ENCODE results near the gene ZNF365. TPM values are rescaled to one million over a fixed set of nuclear protein-coding genes. Genes with fewer than 3 reads are reported as not detected.
A peak's percentile ranks its signal among the peaks of the same experiment; 100 is the strongest.
"Not testable (repeated sequence)": the region's sequence is repeated elsewhere in the genome, so short reads cannot be mapped to it uniquely, and the experiment has no call there.

The ZNF365 gene
- total RNA-seq, 1 donor from 2014 or later: 5.2 TPM

DNA sequence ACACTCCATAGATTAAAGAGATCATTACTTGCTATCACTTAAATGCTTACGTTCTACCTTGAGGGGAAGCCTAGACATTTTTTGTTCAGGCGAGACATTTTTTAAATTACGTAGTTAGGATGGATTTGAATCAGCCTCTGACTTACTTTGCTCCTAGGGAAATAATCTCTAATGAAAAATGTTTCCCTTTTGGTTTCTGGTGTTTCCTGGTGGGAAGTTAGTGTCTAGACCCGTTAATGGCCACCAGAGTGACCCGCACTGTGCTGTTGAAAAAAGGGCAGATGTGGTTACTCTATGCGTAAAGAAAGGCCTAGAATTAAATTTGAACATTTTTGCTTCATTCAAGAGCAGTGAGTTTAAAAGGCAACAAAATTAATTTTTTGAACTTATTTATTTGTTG is 3.8 kb downstream of the ZNF365 start:
- no peak for ATAC-seq

DNA sequence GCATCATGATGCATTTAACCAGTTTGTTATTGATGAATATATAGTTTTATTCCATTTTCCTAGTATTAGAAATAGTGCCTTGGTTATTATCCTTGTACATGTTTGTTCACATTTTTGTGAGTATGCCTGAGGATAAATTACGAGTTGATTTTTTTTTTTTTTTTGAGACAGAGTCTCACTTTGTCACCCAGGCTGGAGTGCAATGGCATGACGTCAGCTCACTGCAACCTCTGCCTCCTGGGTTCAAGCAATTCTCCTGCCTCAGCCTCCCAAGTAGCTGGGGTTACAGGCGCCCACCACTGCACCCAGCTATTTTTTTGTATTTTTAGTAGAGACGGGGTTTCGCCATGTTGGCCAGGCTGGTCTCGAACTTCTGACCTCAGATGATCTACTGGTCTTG is 4.7 kb downstream of the ZNF365 start:
- not testable (repeated sequence) for ATAC-seq

- no peak for ATAC-seq
Observed at GRCh38 chr10:62379394-62379793, 5.2 kb downstream of the ZNF365 start.

GRCh38 chr10:62380016-62380415 is 5.8 kb downstream of the ZNF365 start:
- ATAC-seq: peak; percentile 54

DNA sequence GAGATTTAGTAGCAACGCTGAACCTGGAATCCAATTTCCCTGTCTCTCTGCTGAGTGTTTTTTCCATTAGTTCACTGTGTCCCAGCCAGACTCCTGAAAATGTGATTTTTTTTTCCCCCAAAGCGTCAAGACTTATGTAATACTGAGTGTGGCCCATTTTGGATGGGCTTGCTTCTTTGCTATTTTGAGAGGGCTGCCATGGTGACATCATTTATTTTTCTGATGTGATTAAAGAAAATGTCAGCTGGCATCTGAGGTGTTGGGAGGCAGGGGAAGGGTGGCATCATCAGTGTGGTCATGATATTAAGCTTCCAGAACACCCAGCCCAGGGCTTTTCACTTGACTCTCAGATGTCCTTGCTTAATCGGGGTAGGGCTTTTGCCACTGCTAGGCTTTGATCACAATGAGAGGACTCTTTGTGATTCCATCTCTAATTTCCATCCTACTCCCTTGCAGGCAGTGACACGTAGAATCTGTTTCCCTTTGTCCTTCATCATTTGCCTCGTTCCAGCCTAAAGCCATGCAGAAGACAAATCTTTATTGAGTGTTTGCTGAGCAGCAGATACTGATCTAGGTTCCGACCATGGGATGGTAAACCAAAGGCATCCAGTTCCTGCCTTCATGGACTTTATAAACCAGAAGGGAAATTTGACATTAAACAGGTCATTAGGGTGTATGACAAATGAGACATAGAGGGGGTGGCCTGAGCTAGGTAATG is 7.4 kb downstream of the ZNF365 start:
- ATAC-seq: no peak

DNA sequence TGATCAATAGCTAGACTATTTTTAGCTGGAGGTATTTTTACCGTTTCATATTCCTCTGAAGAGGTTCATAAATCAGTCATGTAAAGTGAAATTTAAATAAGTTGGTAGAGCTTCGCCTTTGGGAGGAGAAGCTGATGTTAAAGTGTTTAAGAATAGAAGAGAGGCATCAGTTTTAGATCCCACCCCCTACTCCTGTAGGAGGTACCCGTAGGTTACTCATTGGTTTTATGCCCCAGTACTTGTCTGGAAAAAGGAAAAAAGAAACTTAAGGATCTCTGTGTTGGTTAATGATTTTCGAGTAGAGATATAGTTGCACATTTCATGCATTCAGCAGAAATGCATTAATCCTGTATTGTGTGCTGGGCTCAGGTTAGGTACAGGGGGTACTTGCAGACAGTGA is 8.7 kb downstream of the ZNF365 start:
- ATAC-seq: no peak

DNA sequence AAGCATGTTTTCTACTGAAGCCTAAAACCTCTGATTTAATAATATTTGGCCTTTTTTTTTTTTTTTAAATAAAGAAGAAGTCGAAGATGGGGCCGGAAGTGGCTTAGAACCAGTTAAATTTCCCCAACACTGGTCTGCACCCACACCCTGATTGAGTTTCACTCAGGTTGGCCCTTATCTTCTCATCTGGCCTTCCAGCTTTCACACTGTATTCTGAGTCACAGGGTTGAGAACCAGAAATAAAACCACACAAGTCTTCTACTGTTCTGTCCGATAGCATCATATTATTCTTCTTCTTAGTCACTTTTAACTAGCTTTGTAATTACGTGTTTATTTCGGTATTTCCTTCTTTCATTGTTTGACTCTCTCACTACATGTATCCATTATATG is 9.9 kb downstream of the ZNF365 start:
- ATAC-seq: no peak

GRCh38 chr10:62384447-62385081 is 10.4 kb downstream of the ZNF365 start:
- ATAC-seq: no peak

GRCh38 chr10:62386356-62387320 is 12.5 kb downstream of the ZNF365 start:
- no peak for ATAC-seq

GRCh38 chr10:62388328-62388727 is 14.2 kb downstream of the ZNF365 start:
- ATAC-seq: no peak

GRCh38 chr10:62390497-62391176 is 16.5 kb downstream of the ZNF365 start:
- no peak for ATAC-seq

DNA sequence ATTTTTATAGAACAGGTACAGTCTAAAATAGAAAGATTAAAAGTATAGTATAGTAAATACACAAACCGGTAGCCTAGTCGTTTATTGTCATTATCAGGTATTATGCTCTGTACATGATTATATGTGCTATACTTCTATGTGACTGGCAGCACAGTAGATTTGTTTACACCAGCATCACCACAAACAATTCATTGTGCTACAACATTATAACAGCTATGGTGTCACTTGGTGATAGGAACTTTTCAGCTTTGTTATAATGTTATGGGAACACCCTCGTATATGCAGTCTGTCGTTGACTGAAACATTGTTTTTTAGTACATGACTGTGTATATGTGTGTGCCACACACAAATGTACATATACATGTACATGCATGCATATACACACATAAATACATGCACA is 19.1 kb downstream of the ZNF365 start:
- no peak for ATAC-seq

DNA sequence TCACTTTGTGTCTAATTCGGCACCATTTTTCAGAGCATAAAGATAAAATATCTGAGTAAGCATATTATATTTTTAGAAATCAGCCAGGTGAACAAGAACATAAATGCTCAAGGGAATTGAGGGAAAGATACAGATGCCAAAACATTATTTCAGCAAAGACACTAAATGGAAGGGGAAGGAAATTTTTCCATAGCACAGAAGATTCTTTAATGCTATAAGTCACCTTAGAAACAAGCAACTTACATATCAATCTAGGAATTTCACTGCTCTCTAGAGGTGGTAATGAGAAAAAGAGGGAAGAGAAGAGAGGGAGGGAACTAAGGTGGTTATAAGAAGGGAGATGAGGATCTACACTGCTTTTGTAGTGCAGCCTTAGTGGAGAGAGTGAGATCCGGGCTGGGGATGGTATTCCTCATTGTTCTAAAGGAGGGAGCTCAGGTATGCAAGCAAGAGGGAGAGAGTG is 20.4 kb downstream of the ZNF365 start:
- no peak for ATAC-seq

DNA sequence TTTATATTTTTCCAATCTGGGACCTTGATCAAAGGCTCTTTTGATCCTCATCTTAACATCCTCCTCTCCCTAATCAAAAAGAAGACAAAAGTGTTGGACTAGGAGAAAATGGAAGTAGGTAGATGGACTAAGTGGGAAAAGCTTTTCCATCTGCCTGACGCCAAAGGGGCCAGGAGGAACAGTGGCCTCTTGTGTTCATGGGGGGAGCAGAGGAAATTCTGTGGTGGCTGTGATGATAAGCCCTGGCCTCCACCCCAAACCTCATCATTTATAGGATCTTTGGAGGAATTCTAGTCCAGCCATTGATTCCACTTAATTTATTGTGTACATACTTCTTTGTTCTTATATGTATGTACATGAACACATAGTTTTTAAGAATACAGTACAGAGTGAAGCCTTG is 21.7 kb downstream of the ZNF365 start:
- ATAC-seq: no peak

GRCh38 chr10:62396864-62397263 is 22.7 kb downstream of the ZNF365 start:
- ATAC-seq: no peak

- ATAC-seq: no peak
Observed at GRCh38 chr10:62399211-62399610, 25.0 kb downstream of the ZNF365 start.

DNA sequence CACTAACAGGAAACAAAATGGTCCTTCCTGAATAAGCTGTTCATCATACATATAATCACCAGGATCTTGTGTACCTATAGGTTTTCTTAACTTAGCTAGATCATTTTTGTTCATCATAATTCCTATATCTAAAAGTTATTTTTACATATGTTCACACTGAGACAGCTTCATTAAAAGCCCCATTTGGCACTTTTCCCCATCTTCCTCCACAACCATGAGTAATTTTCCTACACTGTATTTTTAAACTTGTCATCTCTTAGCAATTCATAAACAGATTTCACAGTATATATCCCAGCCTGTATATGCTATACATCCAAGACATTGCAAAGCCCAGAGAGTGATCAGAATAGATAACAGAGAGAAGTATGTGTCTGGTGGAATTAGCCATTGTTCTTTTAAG is 28.3 kb downstream of the ZNF365 start:
- no peak for ATAC-seq

GRCh38 chr10:62410528-62410927 is 36.4 kb downstream of the ZNF365 start:
- not testable (repeated sequence) for ATAC-seq

DNA sequence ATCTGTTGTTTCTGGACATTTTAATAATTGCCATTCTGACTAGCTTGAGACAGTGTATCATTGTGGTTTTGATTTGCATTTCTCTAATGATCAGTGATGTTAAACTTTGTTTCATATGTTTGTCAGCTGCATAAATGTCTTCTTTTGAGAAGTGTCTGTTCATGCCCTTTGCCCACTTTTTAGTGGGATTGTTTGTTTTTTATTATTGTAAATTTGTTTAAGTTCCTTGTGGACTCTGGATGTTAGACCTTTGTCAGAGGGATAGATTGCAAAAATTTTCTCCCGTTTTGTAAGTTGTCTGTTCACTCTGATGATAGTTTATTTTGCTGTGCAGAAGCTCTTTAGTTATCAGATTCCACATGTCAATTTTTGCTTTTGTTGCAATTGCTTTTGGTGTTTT is 36.8 kb downstream of the ZNF365 start:
- not testable (repeated sequence) for ATAC-seq

- no peak for ATAC-seq
Observed at GRCh38 chr10:62413048-62413447, 38.9 kb downstream of the ZNF365 start.

- no peak for ATAC-seq
Observed at GRCh38 chr10:62413652-62414051, 39.5 kb downstream of the ZNF365 start.

DNA sequence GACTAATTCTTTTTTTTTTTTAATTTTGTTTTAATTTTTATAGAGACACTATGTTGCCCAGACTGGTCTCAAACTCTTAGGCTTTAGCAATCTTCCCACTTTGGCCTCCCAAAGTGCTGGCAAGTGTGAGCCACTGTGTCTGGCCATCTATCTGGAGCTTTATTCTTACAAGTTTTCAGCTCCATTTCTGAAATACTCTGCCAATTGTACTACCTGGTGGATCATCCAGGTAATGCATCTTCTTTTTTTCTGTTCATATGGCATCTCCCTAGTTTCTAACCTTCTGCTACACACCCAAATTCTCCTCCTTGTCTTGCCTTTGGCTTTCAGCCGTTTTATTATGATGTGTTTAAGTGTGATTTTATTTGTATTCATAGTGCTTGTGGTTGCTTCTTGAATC is 40.2 kb downstream of the ZNF365 start:
- no peak for ATAC-seq
